Kidney (tissue), 14 donors: Measurements from ENCODE around the gene MSI2. TPM values are rescaled to one million over a fixed set of nuclear protein-coding genes. Genes with fewer than 3 reads are reported as not detected.

ENCODE experiments used
- DNase-seq, 5 donors: peaks; one replicate each; pipeline ENCODE4 v3.0.0-alpha.2; 2013 to 2020
- FAIRE-seq: peaks from 2 replicates; lab custom pipeline; 2012; peaks lifted over from hg19 to GRCh38; lab: Jason Lieb, UNC
- H3K27ac ChIP-seq, 2 donors: one replicate each; pipeline ENCODE4 v1.7.0; 2013; ENCODE audit warnings: low read depth in 2 of 2, low read length in 2 of 2, inconsistent platforms in 1 of 2
- H3K27me3 ChIP-seq: one replicate; pipeline ENCODE4 v1.7.1; 2013; ENCODE audit warnings: low read length, inconsistent platforms; ENCODE audit not compliant: control insufficient read depth, insufficient read depth
- H3K36me3 ChIP-seq, 3 donors: one replicate each; pipeline versions ENCODE4 v1.7.0 to v1.7.1; 2013; ENCODE audit warnings: low read length in 3 of 3, control low read depth in 1 of 3, inconsistent platforms in 1 of 3; ENCODE audit not compliant: insufficient read depth in 3 of 3, control insufficient read depth in 2 of 3
- H3K4me1 ChIP-seq, 3 donors: one replicate each; pipeline versions ENCODE4 v1.7.0 to v1.7.1; 2013; ENCODE audit warnings: low read length in 3 of 3, inconsistent platforms in 1 of 3, low read depth in 1 of 3; ENCODE audit not compliant: control insufficient read depth in 2 of 3, insufficient read depth in 2 of 3
- H3K4me3 ChIP-seq, 3 donors: one replicate each; pipeline versions ENCODE4 v1.7.0 to v1.8.1; 2013; ENCODE audit warnings: low read length in 3 of 3, control low read depth in 1 of 3, inconsistent platforms in 1 of 3
- H3K9ac ChIP-seq, 3 donors: one replicate each; pipeline versions ENCODE4 v1.7.0 to v1.7.1; 2013; ENCODE audit warnings: low read length in 3 of 3, control low read depth in 1 of 3, inconsistent platforms in 1 of 3
- H3K9me3 ChIP-seq, 3 donors: one replicate each; pipeline versions ENCODE4 v1.7.0 to v1.7.1; 2013; ENCODE audit warnings: low read length in 3 of 3, control low read depth in 1 of 3, inconsistent platforms in 1 of 3; ENCODE audit not compliant: control insufficient read depth in 2 of 3, insufficient read depth in 1 of 3
- intact Hi-C: fragments of 100-400 bp; cut with DNase I; formaldehyde crosslinking; loops from one replicate; pipeline ENCODE4 v1.11.1; 2022
- polyA plus RNA-seq: library from polyadenylated mRNA; stranded (reverse); fragments of 350-450 nt; fragmentation: Illumina TruSeq; extraction: RNeasy Lipid Tissue Mini Kit (QIAGEN cat#74804); gene quantifications from one replicate; pipeline ENCODE4 v1.2.3, GENCODE V29; 2014; ENCODE audit warnings: low read depth, low replicate concordance; ENCODE audit not compliant: insufficient read depth
- total RNA-seq: library from RNA; stranded (reverse); fragmentation: NEBNext Ultra II Directional; extraction: Animal tissue kit (Norgen Biotek cat#: 25700); gene quantifications from one replicate; pipeline ENCODE4 v1.2.1, GENCODE V29; 2021
- TF ChIP-seq, protein P1 (sequence below): IDR thresholded peaks from 3 replicates; pipeline ENCODE4 v1.5.1; 2012; ENCODE audit warnings: mild to moderate bottlenecking, moderate library complexity, borderline replicate concordance; ENCODE audit not compliant: insufficient read depth; ENCODE audit errors: extremely low read depth
- donor health status: control.
- donor health status: control.
- donor health status: control.
- donor health status: control.
- donor health status: control.
- donor health status: DM: yes; HTN: yes; CAD: no.
- donor health status: Normal renal cell carcinoma (clear cell type).

Gene MSI2
- total and polyA plus RNA-seq, 2 donors from 2014 or later = 69.2 to 151 TPM

DNA sequence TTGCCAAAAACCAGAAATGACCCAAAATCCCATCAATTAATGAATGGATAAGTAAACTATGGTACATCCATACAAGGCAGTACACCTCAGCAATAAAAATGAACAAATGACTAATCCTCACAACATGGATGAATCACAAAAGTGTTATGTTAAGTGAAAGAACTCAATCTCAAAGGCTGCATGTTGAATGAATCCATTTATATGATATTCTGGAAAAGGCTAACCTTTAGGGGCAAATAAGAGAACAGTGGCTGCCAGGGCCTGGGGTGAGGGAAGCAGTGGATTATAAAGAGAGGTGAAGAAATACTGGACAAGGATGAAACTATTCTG is 46.1 kb upstream of the MSI2 start:
- Histone ChIP-seq H3K36me3 (no peaks in the 10 kb centered on the region), H3K4me1 (no peaks in the 10 kb centered on the region), H3K9me3 (peaks cover 0 to 2% (median 0%) of the 10 kb centered on the region in 3 donors), H3K27me3 (no peaks in the 10 kb centered on the region), H3K9ac (no peak overlapping the region), H3K27ac (no peak overlapping the region), H3K4me3 (no peak overlapping the region)
- TF ChIP-seq, protein P1, sequence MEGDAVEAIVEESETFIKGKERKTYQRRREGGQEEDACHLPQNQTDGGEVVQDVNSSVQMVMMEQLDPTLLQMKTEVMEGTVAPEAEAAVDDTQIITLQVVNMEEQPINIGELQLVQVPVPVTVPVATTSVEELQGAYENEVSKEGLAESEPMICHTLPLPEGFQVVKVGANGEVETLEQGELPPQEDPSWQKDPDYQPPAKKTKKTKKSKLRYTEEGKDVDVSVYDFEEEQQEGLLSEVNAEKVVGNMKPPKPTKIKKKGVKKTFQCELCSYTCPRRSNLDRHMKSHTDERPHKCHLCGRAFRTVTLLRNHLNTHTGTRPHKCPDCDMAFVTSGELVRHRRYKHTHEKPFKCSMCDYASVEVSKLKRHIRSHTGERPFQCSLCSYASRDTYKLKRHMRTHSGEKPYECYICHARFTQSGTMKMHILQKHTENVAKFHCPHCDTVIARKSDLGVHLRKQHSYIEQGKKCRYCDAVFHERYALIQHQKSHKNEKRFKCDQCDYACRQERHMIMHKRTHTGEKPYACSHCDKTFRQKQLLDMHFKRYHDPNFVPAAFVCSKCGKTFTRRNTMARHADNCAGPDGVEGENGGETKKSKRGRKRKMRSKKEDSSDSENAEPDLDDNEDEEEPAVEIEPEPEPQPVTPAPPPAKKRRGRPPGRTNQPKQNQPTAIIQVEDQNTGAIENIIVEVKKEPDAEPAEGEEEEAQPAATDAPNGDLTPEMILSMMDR = no peak
- intact Hi-C loops = no loop called here
- FAIRE-seq (no peak), DNase-seq (no peak)

DNA sequence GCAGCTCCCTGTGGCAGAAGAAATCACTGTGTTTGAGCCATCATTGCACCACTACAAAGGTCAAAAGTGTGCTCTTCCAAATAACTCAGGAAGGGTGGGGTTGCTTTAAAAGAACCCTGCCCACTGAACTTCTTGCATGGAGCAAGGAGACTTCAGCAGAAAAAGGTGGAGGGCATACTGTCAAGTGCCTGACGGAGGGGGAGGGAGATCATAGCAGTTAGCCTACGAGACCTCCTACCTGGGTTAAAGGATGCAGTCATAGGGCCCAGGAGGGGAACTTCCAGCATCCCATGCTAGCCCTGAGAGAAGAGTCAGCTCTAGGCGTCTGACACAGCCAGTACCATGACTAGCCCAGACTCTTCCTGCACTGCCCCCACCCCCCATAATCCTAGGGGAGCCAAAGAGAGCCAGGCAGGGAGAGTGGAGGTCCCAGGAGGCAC is 45.3 kb upstream of the MSI2 start:
- intact Hi-C loops = no loop called here
- Histone ChIP-seq H3K27me3 (no peaks in the 10 kb centered on the region), H3K9ac (no peak overlapping the region), H3K4me3 (no peak overlapping the region), H3K36me3 (no peaks in the 10 kb centered on the region), H3K9me3 (peaks cover 0 to 2% (median 0%) of the 10 kb centered on the region in 3 donors), H3K27ac (no peak overlapping the region), H3K4me1 (no peaks in the 10 kb centered on the region)
- TF ChIP-seq, protein P1 = no peak
- FAIRE-seq (no peak), DNase-seq (no peak)

DNA sequence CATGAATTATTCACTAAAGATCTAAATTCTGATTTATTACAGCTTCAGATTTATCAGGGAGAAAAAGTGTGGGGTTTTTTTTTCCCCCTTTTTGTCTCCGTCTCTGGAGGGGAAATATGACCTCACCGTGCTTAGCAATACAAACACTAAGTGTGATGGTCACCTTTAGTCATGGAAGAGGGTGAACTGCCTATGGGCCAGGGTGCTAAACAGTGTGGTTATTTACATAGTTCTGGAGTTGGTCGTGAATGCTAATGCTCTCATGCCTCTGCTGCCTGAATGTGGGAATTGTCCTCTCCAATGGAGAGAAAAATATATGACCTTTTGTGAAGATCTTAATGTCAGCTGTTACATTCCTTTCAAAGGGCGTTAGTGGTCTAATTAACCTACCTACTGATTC is 44.8 kb upstream of the MSI2 start:
- FAIRE-seq (no peak), DNase-seq (no peak)
- Histone ChIP-seq H3K9ac (no peak overlapping the region), H3K9me3 (peaks cover 0 to 2% (median 0%) of the 10 kb centered on the region in 3 donors), H3K36me3 (no peaks in the 10 kb centered on the region), H3K27me3 (no peaks in the 10 kb centered on the region), H3K4me1 (no peaks in the 10 kb centered on the region), H3K4me3 (no peak overlapping the region), H3K27ac (no peak overlapping the region)
- intact Hi-C loops = no loop called here
- TF ChIP-seq, protein P1 = no peak

DNA sequence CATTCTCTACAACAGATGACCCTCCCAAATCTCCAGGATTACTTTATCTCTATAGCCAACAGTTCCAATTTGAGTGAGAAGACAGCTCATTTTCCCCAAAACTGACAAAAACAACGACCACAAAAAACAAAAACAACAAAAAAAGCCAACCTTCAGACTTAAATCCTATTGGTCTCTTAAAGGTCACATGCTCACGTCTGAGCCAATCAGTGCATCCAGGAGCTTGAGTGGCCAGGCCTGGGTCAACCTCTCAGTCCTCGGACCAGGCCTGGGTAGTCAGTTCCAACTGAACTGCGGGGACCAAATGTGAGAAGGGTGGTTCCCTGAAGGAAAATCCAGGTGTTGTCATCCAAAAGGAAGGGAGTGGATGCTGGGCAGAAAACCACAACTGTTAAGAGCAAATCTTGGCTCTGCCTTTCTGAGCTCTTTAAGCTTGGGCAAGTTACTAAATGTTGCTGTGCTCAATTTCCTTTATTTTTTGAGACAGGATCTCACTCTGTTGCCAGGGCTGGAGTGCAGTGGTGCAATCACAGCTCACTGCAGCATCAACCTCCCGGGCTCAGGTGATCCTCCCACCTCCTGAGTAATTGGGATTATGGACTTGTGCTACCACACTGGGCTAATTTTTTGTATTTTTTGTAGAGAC is 43.0 kb upstream of the MSI2 start:
- TF ChIP-seq, protein P1 = no peak
- intact Hi-C loops = no loop called here
- Histone ChIP-seq H3K9ac (no peak overlapping the region), H3K4me3 (no peak overlapping the region), H3K27me3 (no peaks in the 10 kb centered on the region), H3K36me3 (no peaks in the 10 kb centered on the region), H3K27ac (no peak overlapping the region), H3K4me1 (no peaks in the 10 kb centered on the region), H3K9me3 (no peaks in the 10 kb centered on the region)
- DNase-seq = no peak
- FAIRE-seq = no peak
